ENCODE data around the gene SLC12A2. TPM values are rescaled to one million over a fixed set of nuclear protein-coding genes. Genes with fewer than 3 reads are reported as not detected.
A peak's percentile ranks its signal among the peaks of the same experiment; 100 is the strongest.

Gene SLC12A2
- total RNA-seq, 1 experiment from 2014 or later = 29.8 TPM

DNA sequence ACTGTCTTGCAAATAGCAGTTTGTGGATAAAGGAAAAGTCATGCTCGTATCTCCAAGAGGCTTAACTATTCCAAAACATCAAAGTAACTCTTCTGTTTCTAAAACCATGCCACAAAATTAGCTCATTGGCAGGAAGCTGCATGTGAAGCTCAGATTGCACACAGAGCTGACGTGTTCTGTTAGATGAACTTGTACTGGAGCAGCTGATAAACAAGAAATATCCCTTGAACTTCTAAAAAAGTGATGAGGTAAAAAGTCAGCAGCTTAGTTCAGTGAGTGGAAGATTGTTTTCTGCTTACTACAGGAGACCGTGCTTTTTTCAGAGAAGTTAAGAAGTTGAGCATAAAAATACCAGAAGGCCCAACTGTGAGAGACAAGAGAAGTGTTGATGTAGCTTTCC, 113.2 kb downstream of the SLC12A2 start:
- Mint-ChIP-seq H3K27ac (ENCODE audit: low read depth, unreplicated experiment) (no peak overlapping the region), H3K4me1 (ENCODE audit: insufficient read depth, unreplicated experiment) (peaks cover 21% of the 10 kb centered on the region), H3K4me3 (ENCODE audit: unreplicated experiment) (no peak overlapping the region), H3K9me3 (ENCODE audit: unreplicated experiment) (no peaks in the 10 kb centered on the region), H3K27me3 (ENCODE audit: insufficient read depth, unreplicated experiment) (no peaks in the 10 kb centered on the region), H3K36me3 (ENCODE audit: insufficient read depth, unreplicated experiment) (no peaks in the 10 kb centered on the region)
- no TSS peak for BruUV-seq (replicated peaks)
- ChIA-PET POLR2A (interaction anchor here (0.6 to 0.7 kb wide), 2 partner anchors 111 to 186 kb away, joined by 3 to 5 read pairs; no protein-coding TSS in a partner anchor), CTCF (interaction anchor here (0.6 to 1.3 kb wide), 7 partner anchors 15 to 633 kb away, joined by 3 to 5 read pairs (median 4); no protein-coding TSS in a partner anchor)
- intact Hi-C loops (cut with micrococcal nuclease) = no loop called here
- TF ChIP-seq, protein P1, sequence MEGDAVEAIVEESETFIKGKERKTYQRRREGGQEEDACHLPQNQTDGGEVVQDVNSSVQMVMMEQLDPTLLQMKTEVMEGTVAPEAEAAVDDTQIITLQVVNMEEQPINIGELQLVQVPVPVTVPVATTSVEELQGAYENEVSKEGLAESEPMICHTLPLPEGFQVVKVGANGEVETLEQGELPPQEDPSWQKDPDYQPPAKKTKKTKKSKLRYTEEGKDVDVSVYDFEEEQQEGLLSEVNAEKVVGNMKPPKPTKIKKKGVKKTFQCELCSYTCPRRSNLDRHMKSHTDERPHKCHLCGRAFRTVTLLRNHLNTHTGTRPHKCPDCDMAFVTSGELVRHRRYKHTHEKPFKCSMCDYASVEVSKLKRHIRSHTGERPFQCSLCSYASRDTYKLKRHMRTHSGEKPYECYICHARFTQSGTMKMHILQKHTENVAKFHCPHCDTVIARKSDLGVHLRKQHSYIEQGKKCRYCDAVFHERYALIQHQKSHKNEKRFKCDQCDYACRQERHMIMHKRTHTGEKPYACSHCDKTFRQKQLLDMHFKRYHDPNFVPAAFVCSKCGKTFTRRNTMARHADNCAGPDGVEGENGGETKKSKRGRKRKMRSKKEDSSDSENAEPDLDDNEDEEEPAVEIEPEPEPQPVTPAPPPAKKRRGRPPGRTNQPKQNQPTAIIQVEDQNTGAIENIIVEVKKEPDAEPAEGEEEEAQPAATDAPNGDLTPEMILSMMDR (IDR thresholded peaks at IDR 0.05; ENCODE audit: unreplicated experiment) = no peak
- no peak for DNase-seq (ENCODE audit: unreplicated experiment)

DNA sequence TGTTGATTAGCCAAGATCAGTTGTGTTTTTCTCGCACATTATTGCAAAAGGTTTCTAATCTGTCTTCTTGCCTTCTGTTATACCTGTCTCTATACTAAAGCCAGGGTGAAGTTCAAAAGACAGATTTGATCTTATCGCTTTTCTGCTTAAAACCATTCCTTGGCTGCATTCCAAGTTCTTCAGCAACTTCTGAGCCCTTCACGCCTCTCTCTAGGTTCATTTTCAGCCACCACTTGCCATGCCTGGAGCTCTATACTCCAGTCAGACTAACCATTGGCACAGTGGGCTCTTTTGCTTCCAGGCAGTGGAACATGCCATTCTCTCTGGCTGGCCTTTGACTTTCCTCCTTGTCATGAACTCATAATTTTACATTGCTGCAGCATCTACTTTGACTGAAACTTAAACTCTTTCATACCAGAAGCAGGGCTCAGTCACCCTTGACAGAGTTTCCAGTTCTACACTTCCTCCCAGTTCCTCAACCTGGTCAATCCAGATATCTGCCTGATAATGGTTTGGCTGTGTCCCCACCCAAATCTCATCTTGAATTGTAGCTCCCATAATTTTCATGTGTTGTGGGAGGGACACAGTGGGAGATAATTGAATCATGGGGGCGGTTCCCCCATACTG, 114.4 kb downstream of the SLC12A2 start:
- Mint-ChIP-seq H3K27ac (ENCODE audit: low read depth, unreplicated experiment) (no peak overlapping the region), H3K27me3 (ENCODE audit: insufficient read depth, unreplicated experiment) (no peaks in the 10 kb centered on the region), H3K9me3 (ENCODE audit: unreplicated experiment) (no peaks in the 10 kb centered on the region), H3K4me1 (ENCODE audit: insufficient read depth, unreplicated experiment) (peaks cover 21% of the 10 kb centered on the region), H3K4me3 (ENCODE audit: unreplicated experiment) (no peak overlapping the region), H3K36me3 (ENCODE audit: insufficient read depth, unreplicated experiment) (no peaks in the 10 kb centered on the region)
- ChIA-PET POLR2A (no interaction called here), CTCF (interaction anchor here (0.9 to 1.8 kb wide), 3 partner anchors 441 to 634 kb away, joined by 3 to 7 read pairs (median 5); no protein-coding TSS in a partner anchor)
- no peak for DNase-seq (ENCODE audit: unreplicated experiment)
- intact Hi-C loops (cut with micrococcal nuclease) = no loop called here
- TF ChIP-seq, protein P1 (IDR thresholded peaks at IDR 0.05; ENCODE audit: unreplicated experiment) = no peak
- no TSS peak for BruUV-seq (replicated peaks)

DNA sequence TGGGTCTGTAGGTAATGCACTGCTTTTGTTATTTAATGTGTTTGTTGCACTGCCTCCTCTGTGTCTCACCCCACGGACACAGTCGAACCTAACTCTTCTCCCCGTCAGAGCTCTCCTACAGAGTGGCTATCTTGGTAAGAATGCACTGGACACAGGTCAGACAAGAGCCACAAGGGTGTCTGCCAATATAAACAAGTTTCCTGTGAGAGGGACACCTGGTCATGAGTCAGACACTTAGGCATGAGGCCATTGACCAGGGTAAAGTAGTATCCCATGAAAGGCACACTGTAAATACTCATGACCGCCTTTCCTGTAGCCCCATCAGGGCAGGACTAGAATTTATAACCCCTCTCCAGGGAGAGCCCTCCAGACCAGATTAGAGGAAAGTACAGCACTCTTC, 115.5 kb downstream of the SLC12A2 start:
- DNase-seq (ENCODE audit: unreplicated experiment) = peak; percentile 83
- TF ChIP-seq, protein P1 (IDR thresholded peaks at IDR 0.05; ENCODE audit: unreplicated experiment) = no peak
- no TSS peak for BruUV-seq (replicated peaks)
- intact Hi-C loops (cut with micrococcal nuclease) = no loop called here
- no peaks in the 10 kb centered on the region for H3K9me3 Mint-ChIP-seq (ENCODE audit: unreplicated experiment)
- peaks cover 21% of the 10 kb centered on the region for H3K4me1 Mint-ChIP-seq (ENCODE audit: insufficient read depth, unreplicated experiment)
- no peaks in the 10 kb centered on the region for H3K36me3 Mint-ChIP-seq (ENCODE audit: insufficient read depth, unreplicated experiment)
- POLR2A ChIA-PET = interaction anchor here (0.6 kb wide), 2 partner anchors 419 to 672 kb away, joined by 3 to 4 read pairs; no protein-coding TSS in a partner anchor
- H3K27ac Mint-ChIP-seq (ENCODE audit: low read depth, unreplicated experiment) = no peak overlapping the region
- CTCF ChIA-PET = interaction anchor here (0.6 to 6.0 kb wide), 12 partner anchors 10 to 636 kb away, joined by 3 to 70 read pairs (median 6); no protein-coding TSS in a partner anchor
- H3K27me3 Mint-ChIP-seq (ENCODE audit: insufficient read depth, unreplicated experiment) = no peaks in the 10 kb centered on the region
- no peak overlapping the region for H3K4me3 Mint-ChIP-seq (ENCODE audit: unreplicated experiment)

DNA sequence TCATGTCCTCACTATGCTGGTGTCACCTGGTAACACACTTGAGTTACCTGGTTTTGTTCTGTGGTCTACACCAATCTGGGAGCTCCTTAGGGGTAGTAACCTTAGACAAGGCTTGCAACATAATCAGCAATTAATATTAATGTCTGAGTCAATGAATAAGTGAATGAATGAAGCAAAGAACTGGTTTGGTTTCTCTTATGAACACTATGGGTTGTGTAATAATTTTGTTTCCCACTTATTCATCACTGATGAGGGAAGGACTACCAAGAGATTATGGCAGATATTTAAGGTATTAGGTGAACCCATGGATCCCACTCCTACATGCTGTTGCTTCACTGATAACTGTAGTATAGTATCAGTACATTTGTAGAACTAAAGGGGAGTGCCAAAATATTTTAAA, 116.0 kb downstream of the SLC12A2 start:
- Mint-ChIP-seq H3K27ac (ENCODE audit: low read depth, unreplicated experiment) (no peak overlapping the region), H3K9me3 (ENCODE audit: unreplicated experiment) (no peaks in the 10 kb centered on the region), H3K27me3 (ENCODE audit: insufficient read depth, unreplicated experiment) (no peaks in the 10 kb centered on the region), H3K36me3 (ENCODE audit: insufficient read depth, unreplicated experiment) (no peaks in the 10 kb centered on the region), H3K4me3 (ENCODE audit: unreplicated experiment) (no peak overlapping the region), H3K4me1 (ENCODE audit: insufficient read depth, unreplicated experiment) (peaks cover 21% of the 10 kb centered on the region)
- BruUV-seq (replicated peaks) = no TSS peak
- intact Hi-C loops (cut with micrococcal nuclease) = loop anchor here (2.0 kb wide), 1 partner anchor 115 kb away; no protein-coding TSS in a partner anchor
- POLR2A ChIA-PET = interaction anchor here (0.6 kb wide), 2 partner anchors 418 to 672 kb away, joined by 3 to 4 read pairs; no protein-coding TSS in a partner anchor
- CTCF ChIA-PET = interaction anchor here (0.6 to 6.0 kb wide), 25 partner anchors 9 to 638 kb away, joined by 3 to 70 read pairs (median 4); no protein-coding TSS in a partner anchor
- DNase-seq (ENCODE audit: unreplicated experiment) = peak; percentile 20
- TF ChIP-seq, protein P1 (IDR thresholded peaks at IDR 0.05; ENCODE audit: unreplicated experiment) = no peak

All from MCF 10A (cell line).